NCI-H446 treated with DMSO at 0.1 percent for 48 hours (cell line): Measurements from ENCODE around the gene UROS.

Source experiments
- DNase-seq: peaks from one replicate; lab custom pipeline; 2025; lab: John Stamatoyannopoulos, UW

The UROS gene

GRCh38 chr10:125762692-125763648 lies 60.1 kb downstream of the UROS start:
- DNase-seq: no peak

DNA sequence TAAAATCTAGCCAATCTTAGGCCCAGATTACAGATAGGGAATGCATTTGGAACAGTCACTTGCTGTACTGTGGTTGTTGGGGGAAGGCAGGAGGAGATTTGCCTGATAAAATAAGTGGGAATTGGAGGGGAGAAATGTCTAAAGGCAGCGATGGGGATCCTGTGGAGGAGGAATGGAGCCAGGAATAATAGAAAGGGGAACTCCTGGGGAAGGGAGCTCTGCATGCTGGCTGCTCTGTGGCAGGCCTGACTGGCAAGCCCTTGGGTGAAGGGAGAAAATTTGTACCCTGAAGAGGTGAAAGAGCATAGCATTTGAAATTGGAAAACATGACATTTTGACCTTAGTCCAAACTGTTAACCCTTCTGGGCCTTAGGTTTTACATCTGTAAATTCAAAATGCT lies 61.1 kb downstream of the UROS start:
- DNase-seq: no peak

DNA sequence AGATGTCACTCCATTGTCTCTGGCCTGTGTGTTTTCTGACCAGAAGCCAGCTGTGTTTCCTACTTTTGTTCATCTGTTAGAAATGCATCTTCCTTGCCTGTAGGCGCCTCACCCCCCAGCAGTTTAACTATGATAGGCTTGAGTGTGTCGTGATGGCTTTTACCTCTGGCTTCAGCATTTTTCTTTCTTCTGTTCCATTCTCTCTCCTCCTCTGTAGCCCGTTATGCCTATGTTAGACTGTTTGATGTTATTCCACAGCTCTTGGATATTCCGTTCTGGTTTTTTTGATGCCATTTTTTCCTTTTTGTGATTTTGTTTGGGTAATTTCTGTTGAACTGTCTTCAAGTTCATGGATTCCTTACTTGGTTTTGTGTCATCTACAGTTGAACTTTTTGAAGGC lies 65.3 kb downstream of the UROS start:
- DNase-seq: no peak

DNA sequence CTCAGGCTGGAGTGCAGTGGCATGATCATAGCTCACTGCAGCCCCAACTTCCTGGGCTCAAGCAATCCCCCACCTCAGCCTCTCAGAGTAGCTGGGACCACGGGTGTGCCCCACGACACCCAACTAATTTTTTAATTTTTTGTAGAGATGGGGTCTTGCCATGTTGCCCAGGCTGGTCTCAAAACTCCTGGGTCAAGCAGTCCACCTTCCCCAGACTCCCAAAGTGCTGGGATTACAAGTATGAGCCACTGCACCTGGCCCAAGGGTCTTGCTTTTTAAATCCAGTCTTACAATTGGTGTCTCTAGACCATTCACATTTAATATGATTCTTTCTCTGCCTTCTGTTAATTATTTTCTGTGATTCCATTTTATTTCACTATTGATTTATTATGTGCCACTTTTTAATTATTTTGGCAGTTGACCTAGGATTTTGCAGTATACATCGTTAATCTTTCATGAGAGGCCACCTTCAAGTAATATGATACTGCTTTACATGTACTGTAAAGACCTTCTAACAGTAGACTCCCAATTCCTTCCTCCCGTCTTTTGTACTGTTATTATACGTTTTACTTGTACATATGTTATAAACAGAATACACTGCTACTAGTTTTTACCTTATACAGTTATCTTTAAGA lies 66.1 kb downstream of the UROS start:
- no peak for DNase-seq

DNA sequence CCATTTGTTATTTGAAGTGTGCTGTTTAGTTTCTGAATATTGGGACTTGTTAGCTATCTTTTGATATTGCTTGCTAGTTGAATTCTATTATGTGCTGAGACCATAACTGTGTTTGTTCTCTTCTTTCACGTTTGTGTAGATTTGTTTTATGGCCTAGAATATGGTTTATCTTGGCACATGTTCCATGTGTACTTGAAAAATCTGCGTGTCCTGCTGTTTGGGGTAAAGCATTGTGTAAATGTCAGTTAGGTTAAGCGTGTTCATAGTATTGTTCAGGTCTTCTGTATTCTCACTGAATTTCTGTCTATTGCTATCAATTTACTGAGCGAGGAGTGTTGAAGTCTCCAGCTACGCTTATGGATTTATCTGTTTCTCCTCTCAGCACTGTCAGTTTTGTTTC lies 66.9 kb downstream of the UROS start:
- DNase-seq: no peak

- DNase-seq: no peak
Measured at GRCh38 chr10:125747417-125747816, 75.6 kb downstream of the UROS start.

- DNase-seq: no peak
Measured at GRCh38 chr10:125744909-125745308, 78.1 kb downstream of the UROS start.

DNA sequence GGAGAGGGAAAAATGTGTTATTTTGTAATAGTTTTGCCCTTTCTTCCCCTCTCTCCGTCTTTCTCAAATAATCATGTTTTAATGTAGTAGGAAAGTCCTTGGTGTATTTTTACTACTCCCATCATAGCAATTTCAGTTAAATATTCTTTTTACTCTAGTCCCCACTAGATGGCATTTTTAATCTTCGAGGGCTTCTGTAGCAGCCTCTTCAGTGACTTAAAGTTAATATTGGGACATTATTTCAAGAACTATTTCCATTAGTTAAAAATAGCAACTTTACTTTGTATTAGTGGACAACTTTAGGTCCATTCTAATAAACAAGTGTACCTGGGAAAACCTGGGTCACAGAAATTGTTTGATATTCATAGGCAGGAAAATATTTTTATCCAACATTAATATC lies 80.6 kb downstream of the UROS start:
- DNase-seq: no peak

GRCh38 chr10:125739994-125740679 lies 82.9 kb downstream of the UROS start:
- DNase-seq: no peak
